Activated CD4-positive, alpha-beta T cell treated with anti-CD3 and anti-CD28 coated beads for 24 hours (primary cell): ENCODE data around the gene TVP23C.
A peak's percentile ranks its signal among the peaks of the same experiment; 100 is the strongest.
"Not testable (repeated sequence)": the region's sequence is repeated elsewhere in the genome, so short reads cannot be mapped to it uniquely, and the experiment has no call there.

Source experiments
- DNase-seq, 2 donors: peaks; one replicate each; pipeline ENCODE4 v3.0.0-alpha.2; 2020; ENCODE audit warnings: low read depth in 2 of 2

Gene TVP23C

GRCh38 chr17:15563375-15563857 lies at the start of gene TVP23C:
TVP23C (minus strand) TSS chr17:15563483; CDS start chr17:15563448, 35 bp downstream.
- peak; percentile 35 to 48 for DNase-seq

- DNase-seq = not testable (repeated sequence)
These were observed 29.7 kb upstream of the TVP23C start for GRCh38 chr17:15592960-15593359.

GRCh38 chr17:15591986-15592385 lies 28.7 kb upstream of the TVP23C start:
- not testable (repeated sequence) for DNase-seq

DNA sequence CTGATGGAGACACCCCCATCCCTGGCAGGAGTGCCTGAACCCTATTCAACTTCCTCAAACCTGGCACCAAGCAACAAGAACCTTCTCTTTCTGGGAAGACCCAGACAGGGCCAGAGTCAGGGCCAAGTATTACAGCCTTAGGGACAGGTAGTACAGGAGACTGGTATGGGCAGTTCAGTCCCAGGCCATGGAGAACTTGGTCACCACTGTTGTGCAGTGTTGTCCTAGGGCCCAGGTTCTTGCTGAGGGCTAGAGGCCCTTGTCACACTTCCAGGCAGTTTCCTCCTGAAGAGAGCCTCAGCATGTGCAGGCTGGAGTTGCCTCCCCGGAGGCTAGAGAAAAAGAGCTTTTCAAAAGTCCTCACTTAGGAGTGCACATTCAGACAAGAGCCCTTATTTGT lies 27.6 kb upstream of the TVP23C start:
- DNase-seq = not testable (repeated sequence)

- DNase-seq = not testable (repeated sequence)
These were observed 26.6 kb upstream of the TVP23C start for GRCh38 chr17:15589544-15590536.

- DNase-seq = not testable (repeated sequence)
These were observed 24.7 kb upstream of the TVP23C start for GRCh38 chr17:15588017-15588416.

- DNase-seq = not testable (repeated sequence)
These were observed 20.0 kb upstream of the TVP23C start for GRCh38 chr17:15583313-15583712.

- DNase-seq = not testable (repeated sequence)
These were observed 18.2 kb upstream of the TVP23C start for GRCh38 chr17:15581462-15581861.

DNA sequence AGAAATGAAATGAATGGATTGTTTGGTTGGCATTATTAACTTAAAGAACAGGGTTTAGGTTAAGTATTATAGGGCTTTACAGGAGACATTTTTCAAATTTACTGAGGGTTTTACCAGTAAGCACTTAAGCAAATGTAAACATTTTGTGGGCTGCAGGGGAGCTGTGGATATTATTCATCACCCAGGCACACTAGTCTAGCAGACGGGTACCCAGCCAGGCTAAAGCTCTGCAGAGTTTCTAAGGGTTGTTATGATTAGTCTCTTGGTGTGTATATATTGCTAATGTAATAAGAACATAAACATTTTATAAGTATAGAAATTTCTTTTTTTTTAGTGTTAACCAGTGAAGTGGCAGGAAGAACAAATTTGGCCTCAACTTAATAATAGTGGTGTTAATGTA lies 13.6 kb upstream of the TVP23C start:
- not testable (repeated sequence) for DNase-seq

DNA sequence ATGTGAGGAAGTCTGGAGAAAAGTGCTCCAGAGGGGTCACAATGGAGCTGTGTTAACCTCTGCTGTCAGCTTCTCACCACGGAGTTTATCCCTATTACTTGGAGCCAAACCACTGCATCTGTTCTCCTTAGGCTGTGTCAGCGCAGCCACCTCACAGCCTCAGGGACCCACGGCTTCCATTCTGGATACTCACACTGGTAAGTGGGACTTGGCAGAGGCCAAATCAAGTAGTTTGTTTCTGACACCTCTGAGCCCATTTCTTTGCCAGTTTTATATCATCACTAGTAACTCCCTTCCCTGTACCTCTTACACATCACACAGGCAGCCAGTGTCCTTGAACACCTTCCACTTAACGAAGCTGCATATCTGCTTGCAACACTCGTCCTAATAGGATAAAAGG lies 11.4 kb upstream of the TVP23C start:
- not testable (repeated sequence) for DNase-seq

- not testable (repeated sequence) for DNase-seq
These were observed 10.6 kb upstream of the TVP23C start for GRCh38 chr17:15573870-15574269.

- not testable (repeated sequence) for DNase-seq
These were observed 489 bp downstream of the TVP23C start for GRCh38 chr17:15562613-15563374.

DNA sequence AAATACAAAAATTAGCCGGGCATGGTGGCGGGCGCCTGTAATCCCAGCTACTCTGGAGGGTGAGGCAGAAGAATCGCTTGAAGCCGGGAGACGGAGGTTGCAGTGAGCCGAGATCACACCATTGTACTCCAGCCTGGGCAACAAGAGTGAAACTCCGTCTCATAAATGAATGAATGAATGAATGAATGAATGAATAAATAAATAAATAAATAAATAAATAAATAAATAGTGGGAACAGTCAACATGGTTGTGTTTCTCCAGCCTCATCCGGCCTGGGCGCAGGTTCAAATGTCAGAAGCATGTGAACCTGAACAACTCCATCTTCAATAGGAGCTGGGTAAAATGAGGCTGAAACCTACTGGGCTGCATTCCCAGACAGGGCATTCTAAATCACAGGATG lies 1.8 kb downstream of the TVP23C start:
- DNase-seq = not testable (repeated sequence)

GRCh38 chr17:15558403-15559105 lies 4.7 kb downstream of the TVP23C start:
- not testable (repeated sequence) for DNase-seq

DNA sequence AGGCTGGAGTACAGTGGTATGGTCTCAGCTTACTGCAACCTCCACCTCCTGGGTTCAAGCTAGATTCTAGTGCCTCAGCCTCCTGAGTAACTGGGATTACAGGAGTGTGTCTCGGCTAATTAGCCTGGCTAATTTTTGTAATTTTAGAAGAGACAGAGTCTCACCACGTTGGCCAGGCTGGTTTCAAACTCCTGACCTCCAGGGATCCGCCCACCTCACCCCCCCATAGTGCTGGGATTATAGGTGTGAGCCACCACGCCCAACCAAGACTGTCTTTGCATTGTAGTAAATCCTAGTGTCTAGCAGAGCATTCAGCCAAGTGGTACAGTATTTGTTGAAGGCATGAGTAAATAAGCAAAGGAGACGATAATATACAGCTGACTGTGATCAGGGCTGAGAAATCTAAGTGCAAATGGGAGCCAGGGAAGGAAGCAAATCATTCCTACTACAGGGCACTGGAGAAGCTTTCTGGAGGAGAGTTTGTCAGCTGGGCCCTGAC lies 5.9 kb downstream of the TVP23C start:
- DNase-seq = not testable (repeated sequence)

DNA sequence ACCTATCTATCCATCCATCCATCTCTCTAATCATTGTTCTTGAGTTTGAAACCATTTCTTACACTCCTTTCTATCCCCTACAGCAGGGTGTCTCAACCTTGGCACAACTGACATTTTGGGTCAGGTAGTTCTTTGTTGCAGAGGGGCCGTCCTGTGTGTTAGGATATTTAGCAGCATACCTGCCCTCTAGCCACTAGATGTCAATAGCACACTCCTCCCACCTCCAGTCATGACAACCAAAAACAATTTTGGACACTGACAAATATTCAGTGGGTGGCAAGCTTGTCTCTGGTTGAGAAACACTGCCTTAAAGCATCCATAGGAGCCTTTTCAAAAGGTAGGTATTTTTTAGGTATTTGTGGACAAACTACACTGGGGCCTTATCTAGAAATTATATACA lies 10.4 kb downstream of the TVP23C start:
- not testable (repeated sequence) for DNase-seq

GRCh38 chr17:15549552-15549951 lies 13.7 kb downstream of the TVP23C start:
- not testable (repeated sequence) for DNase-seq

DNA sequence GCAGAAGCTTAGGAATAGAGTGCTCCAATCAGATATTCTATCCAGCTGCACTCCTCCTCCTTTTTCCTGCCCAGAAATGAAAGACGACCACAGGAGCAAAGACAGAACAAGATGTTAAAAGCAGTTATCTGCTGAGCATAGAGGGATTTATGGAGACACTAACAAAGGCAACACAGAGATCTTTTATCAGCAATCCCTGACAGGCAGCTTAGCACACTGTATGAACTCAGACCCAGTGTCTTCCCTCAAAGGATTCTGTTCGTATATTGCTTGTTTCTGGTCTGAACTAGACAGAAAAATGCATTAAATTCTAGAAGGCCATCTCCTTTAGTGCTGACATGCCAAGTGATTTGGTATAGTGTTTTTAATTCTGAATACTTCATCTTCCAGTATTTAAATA lies 16.7 kb downstream of the TVP23C start:
- DNase-seq = not testable (repeated sequence)

GRCh38 chr17:15540371-15541219 lies 22.7 kb downstream of the TVP23C start:
- DNase-seq = not testable (repeated sequence)

- DNase-seq = not testable (repeated sequence)
These were observed 30.2 kb downstream of the TVP23C start for GRCh38 chr17:15533122-15533521.
